GM21717 (cell line): ENCODE results near the gene FUT8.

Experiments
- ATAC-seq: cut with Tn5 transposase; IDR thresholded peaks from one replicate; pipeline ENCODE4 v1.9.1; 2021; ENCODE audit warnings: mild to moderate bottlenecking, moderate library complexity; ENCODE audit not compliant: unreplicated experiment

FUT8 gene

GRCh38 chr14:65486863-65487262 is 74.3 kb downstream of the FUT8 start:
- no peak for ATAC-seq

- no peak for ATAC-seq
Observed at GRCh38 chr14:65487783-65488494, 75.4 kb downstream of the FUT8 start.

GRCh38 chr14:65491274-65491673 is 78.7 kb downstream of the FUT8 start:
- no peak for ATAC-seq

- ATAC-seq = no peak
Observed at GRCh38 chr14:65492266-65492665, 79.7 kb downstream of the FUT8 start.

GRCh38 chr14:65495196-65495595 is 82.7 kb downstream of the FUT8 start:
- ATAC-seq = no peak

GRCh38 chr14:65496178-65496993 is 83.9 kb downstream of the FUT8 start:
- ATAC-seq = no peak

GRCh38 chr14:65499138-65499537 is 86.6 kb downstream of the FUT8 start:
- ATAC-seq = no peak

GRCh38 chr14:65500075-65500474 is 87.5 kb downstream of the FUT8 start:
- ATAC-seq = no peak

GRCh38 chr14:65501328-65501727 is 88.8 kb downstream of the FUT8 start:
- ATAC-seq = no peak

GRCh38 chr14:65502676-65503124 is 90.2 kb downstream of the FUT8 start:
- ATAC-seq = no peak

- no peak for ATAC-seq
Observed at GRCh38 chr14:65503771-65504170, 91.2 kb downstream of the FUT8 start.

- ATAC-seq = no peak
Observed at GRCh38 chr14:65506801-65507200, 94.3 kb downstream of the FUT8 start.

GRCh38 chr14:65509842-65510241 is 97.3 kb downstream of the FUT8 start:
- ATAC-seq = no peak

GRCh38 chr14:65513671-65514070 is 101.1 kb downstream of the FUT8 start:
- no peak for ATAC-seq

- no peak for ATAC-seq
Observed at GRCh38 chr14:65517635-65518542, 105.4 kb downstream of the FUT8 start.

- no peak for ATAC-seq
Observed at GRCh38 chr14:65528069-65528468, 115.5 kb downstream of the FUT8 start.

- no peak for ATAC-seq
Observed at GRCh38 chr14:65531148-65531547, 118.6 kb downstream of the FUT8 start.

- no peak for ATAC-seq
Observed at GRCh38 chr14:65533736-65534404, 121.3 kb downstream of the FUT8 start.

- ATAC-seq = no peak
Observed at GRCh38 chr14:65536781-65537423, 124.4 kb downstream of the FUT8 start.

- no peak for ATAC-seq
Observed at GRCh38 chr14:65548878-65549277, 136.3 kb downstream of the FUT8 start.
